NOMO-1 treated with dmso at 0.1 percent for 144 hours (cell line): ENCODE measurements around the gene POU3F3.

Experiments used
- DNase-seq: peaks from one replicate; lab custom pipeline; 2025; ENCODE audit not compliant: unreplicated experiment; lab: John Stamatoyannopoulos, UW

The POU3F3 gene

GRCh38 chr2:104846786-104847585 lies 6.9 kb upstream of the POU3F3 start:
- DNase-seq: no peak

GRCh38 chr2:104847586-104848160 lies 6.2 kb upstream of the POU3F3 start:
- DNase-seq: no peak

DNA sequence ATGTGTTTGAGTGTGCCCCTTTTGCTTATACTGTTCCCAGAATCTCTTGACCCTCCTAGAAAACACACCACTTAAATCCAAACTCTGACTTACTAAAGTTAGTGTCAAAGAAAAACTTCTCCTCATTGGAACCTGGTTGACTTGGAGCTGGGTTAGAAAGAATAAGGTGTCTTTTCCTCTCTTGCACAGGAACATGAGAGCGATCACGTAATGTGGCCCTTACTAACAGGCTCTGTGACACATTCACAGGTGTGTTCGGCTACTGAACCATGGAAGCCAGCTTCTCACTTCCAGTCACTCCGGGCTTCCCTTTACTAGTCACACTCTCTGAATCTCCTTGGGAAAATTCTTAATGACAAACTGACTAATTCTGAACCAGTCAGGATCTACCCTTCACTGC lies 5.4 kb upstream of the POU3F3 start:
- DNase-seq: no peak

- no peak for DNase-seq
These were observed 4.8 kb upstream of the POU3F3 start for GRCh38 chr2:104849101-104849500.

- no peak for DNase-seq
These were observed 4.2 kb upstream of the POU3F3 start for GRCh38 chr2:104849618-104850141.

- no peak for DNase-seq
These were observed 3.3 kb upstream of the POU3F3 start for GRCh38 chr2:104850361-104851290.

DNA sequence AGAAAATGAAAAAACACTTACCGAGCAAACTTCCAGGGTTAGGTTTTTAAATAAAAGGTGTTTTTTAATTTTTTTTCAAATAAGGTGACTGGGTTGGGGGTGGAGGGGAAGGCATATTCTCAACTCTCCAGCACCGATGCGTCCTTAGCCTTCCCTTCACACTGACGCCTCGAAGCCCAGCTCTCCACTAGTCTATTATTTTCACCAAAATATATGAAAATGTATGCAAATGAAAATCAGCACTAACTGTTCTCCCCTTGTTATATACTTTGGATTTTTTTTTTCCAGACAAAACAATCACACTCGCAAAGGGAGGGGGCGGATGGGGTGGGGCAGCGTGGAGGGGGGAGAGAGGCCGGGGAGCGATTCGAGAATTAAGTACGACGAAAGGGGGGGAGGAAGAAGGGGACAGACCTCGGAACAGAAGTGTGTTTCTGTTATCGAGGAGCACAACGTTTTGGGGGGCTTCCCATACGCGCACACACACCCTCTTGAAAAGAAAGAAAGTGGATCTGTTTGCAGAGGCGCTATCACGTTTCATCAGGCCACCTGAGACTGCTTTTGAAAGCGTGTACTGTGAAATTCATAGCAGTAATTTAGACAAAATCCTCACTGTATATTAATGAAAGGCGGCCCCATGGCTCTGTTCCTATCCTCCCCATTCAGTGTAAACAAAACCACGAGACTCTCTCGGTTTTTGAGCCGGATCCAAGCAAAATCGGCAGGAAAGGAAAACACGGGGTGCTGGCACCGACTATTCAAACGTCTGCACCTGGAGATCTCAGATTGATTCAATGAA lies 2.4 kb upstream of the POU3F3 start:
- no peak for DNase-seq

GRCh38 chr2:104852090-104852666 lies 1.7 kb upstream of the POU3F3 start:
- no peak for DNase-seq

DNA sequence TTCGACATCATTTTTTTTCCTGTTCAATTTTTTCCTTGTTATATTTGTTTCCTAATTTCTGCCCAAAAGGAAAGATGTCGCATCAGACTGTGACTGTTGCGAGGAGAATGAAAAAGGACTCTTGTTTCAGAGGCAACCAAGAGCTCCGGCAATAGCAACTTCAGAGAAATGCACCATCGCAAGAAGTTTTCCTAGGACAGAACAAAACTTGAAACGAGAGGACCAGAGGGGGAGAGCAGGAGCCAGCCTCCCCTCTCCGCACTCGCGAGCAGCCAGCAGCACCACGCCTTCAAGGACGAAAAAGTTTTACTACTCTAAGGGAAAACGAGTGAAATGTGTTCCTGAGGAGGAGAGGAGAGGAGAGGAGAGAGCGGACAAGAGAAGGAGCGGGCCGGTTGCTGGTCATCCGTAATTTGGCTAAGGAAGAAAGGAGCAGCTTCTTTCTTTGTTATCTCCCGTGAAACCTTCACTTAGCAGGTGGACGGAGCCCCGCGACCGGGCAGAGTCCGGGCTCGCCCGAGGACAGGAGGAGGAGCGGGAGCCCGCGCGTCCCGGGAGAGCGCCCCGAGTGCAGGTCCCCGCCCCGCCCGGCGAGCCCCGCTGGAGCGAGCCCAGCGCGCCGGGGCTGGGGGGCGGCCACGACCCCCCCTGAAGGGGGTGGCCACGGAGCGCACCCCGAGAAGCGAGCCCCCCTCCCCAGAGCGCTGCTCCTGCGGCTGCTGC lies 744 bp downstream of the POU3F3 start:
- DNase-seq: no peak

DNA sequence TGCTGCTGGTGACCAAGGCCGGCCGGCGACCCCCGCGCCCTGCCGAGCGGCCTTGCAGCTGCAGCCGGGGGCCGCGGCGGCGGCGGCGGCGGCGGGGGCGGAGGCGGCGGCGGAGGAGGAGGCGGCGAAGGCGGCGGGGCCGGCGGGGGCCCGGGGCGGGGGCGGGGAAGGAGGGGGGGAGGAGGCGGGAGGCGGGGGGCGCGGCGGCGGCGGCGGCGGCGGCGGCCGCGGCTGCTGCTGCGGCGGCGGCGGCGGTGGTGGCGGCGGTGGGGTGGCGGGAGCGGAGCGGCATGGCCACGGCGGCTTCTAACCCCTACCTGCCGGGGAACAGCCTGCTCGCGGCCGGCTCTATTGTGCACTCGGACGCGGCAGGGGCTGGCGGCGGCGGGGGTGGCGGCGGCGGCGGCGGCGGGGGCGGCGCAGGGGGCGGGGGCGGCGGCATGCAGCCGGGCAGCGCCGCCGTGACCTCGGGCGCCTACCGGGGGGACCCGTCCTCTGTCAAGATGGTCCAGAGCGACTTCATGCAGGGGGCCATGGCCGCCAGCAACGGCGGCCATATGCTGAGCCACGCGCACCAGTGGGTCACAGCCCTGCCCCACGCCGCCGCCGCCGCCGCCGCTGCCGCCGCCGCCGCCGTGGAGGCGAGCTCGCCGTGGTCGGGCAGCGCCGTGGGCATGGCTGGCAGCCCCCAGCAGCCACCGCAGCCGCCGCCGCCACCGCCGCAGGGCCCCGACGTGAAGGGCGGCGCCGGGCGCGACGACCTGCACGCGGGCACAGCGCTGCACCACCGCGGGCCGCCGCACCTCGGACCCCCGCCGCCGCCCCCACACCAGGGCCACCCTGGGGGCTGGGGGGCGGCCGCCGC lies 1.5 kb downstream of the POU3F3 start:
- no peak for DNase-seq

- DNase-seq: no peak
These were observed 2.4 kb downstream of the POU3F3 start for GRCh38 chr2:104856086-104856972.

DNA sequence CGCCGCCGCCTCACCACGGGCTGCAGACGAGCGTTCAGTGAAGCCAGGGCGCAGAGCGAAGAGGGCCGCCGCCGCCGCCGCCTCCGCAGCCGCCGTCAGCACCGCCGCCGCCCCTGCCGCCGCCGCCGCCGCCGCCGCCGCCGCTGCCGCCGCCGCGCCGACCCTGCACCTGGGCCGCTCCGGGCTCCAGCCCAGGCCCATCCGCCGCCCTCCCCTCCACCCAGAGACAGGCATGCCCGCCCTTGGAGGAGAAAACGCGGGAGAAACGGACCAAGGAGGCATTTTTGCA lies 3.0 kb downstream of the POU3F3 start:
- DNase-seq: no peak

GRCh38 chr2:104857262-104858005 lies 3.5 kb downstream of the POU3F3 start:
- no peak for DNase-seq

DNA sequence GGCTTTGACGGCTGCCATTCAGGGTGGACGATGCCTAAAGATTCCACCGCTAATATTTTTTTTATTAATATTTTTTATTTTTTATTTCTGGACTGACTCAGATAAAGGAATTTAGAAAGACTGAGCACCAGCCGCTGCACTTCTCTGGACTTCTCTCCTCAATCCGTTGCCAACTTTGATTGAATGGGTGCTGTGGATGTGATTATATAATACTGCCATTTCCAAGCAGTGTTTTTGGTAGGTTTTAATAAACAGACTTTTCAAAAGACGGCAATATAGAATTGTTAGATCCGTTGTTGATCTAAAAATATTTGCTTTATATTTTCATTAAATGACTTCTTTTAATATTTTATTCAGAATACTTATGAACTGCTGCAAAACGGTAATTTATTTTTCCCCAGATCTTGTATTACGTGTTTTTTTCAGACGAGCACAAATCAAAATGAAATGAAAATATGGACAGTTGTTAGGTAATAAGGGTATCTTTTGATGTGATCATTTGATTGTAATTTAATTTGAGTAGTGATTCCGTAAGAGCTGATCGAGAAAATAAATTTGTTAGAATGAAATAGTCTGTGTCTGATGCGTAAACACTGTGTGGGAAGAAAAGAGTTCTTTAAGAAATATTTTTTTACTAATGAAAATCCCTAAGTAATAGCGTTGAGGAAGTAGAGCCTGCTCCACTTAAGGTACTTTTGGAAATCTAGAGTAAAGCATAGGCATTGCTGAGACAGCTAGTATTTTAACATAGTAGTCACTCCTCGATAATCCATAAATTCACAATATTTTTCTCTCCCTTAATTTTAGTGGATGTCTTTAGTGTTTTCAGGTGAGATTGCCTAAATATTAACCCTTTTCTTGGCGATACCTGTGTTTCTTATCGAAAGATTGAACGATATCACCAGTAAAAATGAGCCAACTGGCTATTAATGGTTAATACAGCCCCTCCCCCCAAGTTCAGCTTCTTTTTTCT lies 4.4 kb downstream of the POU3F3 start:
- no peak for DNase-seq

- no peak for DNase-seq
These were observed 5.4 kb downstream of the POU3F3 start for GRCh38 chr2:104859291-104859765.
